HEK293 (cell line): ENCODE results near the gene ZSCAN22.

ENCODE experiments used
- CTCF ChIP-seq: fragments of 450-650 bp; formaldehyde crosslinking; IDR thresholded peaks from 2 replicates; pipeline ENCODE4 v1.5.1; 2016; ENCODE audit warnings: missing biosample characterization, missing genetic modification characterization
- KLF1 ChIP-seq: fragments of 450-650 bp; formaldehyde crosslinking; IDR thresholded peaks from 2 replicates; pipeline ENCODE4 v1.5.1; 2016; ENCODE audit warnings: missing biosample characterization, missing genetic modification characterization
- PRDM6 ChIP-seq: fragments of 450-650 bp; formaldehyde crosslinking; IDR thresholded peaks from 2 replicates; pipeline ENCODE4 v1.5.1; 2017; ENCODE audit warnings: missing biosample characterization, missing genetic modification characterization
- REPIN1 ChIP-seq: fragments of 450-650 bp; formaldehyde crosslinking; IDR thresholded peaks from 2 replicates; pipeline ENCODE4 v1.5.1; 2017; ENCODE audit warnings: missing biosample characterization, missing genetic modification characterization, low read depth
- SCRT1 ChIP-seq: fragments of 450-650 bp; formaldehyde crosslinking; IDR thresholded peaks from 2 replicates; pipeline ENCODE4 v1.5.1; 2016; ENCODE audit warnings: missing biosample characterization, missing genetic modification characterization, borderline replicate concordance
- ZBTB21 ChIP-seq: fragments of 450-650 bp; formaldehyde crosslinking; IDR thresholded peaks from 2 replicates; pipeline ENCODE4 v1.5.1; 2017; ENCODE audit warnings: missing biosample characterization, missing genetic modification characterization
- ZEB2 ChIP-seq: fragments of 450-650 bp; formaldehyde crosslinking; IDR thresholded peaks from 2 replicates; pipeline ENCODE4 v1.5.1; 2016; ENCODE audit warnings: missing biosample characterization, missing genetic modification characterization
- ZIC2 ChIP-seq: fragments of 450-650 bp; formaldehyde crosslinking; IDR thresholded peaks from 2 replicates; pipeline ENCODE4 v1.5.1; 2016; ENCODE audit warnings: missing biosample characterization, missing genetic modification characterization
- ZNF112 ChIP-seq: fragments of 450-650 bp; formaldehyde crosslinking; IDR thresholded peaks from 2 replicates; pipeline ENCODE4 v1.5.0; 2017; ENCODE audit warnings: missing biosample characterization, missing genetic modification characterization
- ZNF155 ChIP-seq: fragments of 450-650 bp; formaldehyde crosslinking; IDR thresholded peaks from 2 replicates; pipeline ENCODE4 v1.5.1; 2016; ENCODE audit warnings: missing biosample characterization, missing genetic modification characterization
- ZNF202 ChIP-seq: fragments of 450-650 bp; formaldehyde crosslinking; IDR thresholded peaks from 2 replicates; pipeline ENCODE4 v1.5.1; 2016; ENCODE audit warnings: missing biosample characterization, missing genetic modification characterization, borderline replicate concordance
- ZNF23 ChIP-seq: fragments of 450-650 bp; formaldehyde crosslinking; IDR thresholded peaks from 2 replicates; pipeline ENCODE4 v1.5.1; 2016; ENCODE audit warnings: missing biosample characterization, missing genetic modification characterization, borderline replicate concordance
- ZNF239 ChIP-seq: fragments of 450-650 bp; formaldehyde crosslinking; IDR thresholded peaks from 2 replicates; pipeline ENCODE4 v1.5.1; 2016; ENCODE audit warnings: missing biosample characterization, missing genetic modification characterization
- ZNF311 ChIP-seq: fragments of 450-650 bp; formaldehyde crosslinking; IDR thresholded peaks from 2 replicates; pipeline ENCODE4 v1.5.1; 2017; ENCODE audit warnings: missing biosample characterization, missing genetic modification characterization, borderline replicate concordance
- ZNF350 ChIP-seq: fragments of 450-650 bp; formaldehyde crosslinking; IDR thresholded peaks from 2 replicates; pipeline ENCODE4 v1.5.0; 2017; ENCODE audit warnings: missing biosample characterization, mild to moderate bottlenecking, missing genetic modification characterization
- ZNF362 ChIP-seq: fragments of 450-650 bp; formaldehyde crosslinking; IDR thresholded peaks from 2 replicates; pipeline ENCODE4 v1.5.1; 2016; ENCODE audit warnings: missing biosample characterization, missing genetic modification characterization
- ZNF366 ChIP-seq: fragments of 450-650 bp; formaldehyde crosslinking; conservative IDR thresholded peaks from 2 replicates; pipeline ENCODE4 v1.5.1; 2016; ENCODE audit warnings: missing biosample characterization, missing genetic modification characterization
- ZNF423 ChIP-seq: fragments of 450-650 bp; formaldehyde crosslinking; IDR thresholded peaks from 2 replicates; pipeline ENCODE4 v1.5.1; 2016; ENCODE audit warnings: missing biosample characterization, missing genetic modification characterization
- ZNF530 ChIP-seq: fragments of 450-650 bp; formaldehyde crosslinking; IDR thresholded peaks from 2 replicates; pipeline ENCODE4 v1.5.1; 2016; ENCODE audit warnings: low read depth, missing biosample characterization, missing genetic modification characterization
- ZNF549 ChIP-seq: fragments of 450-650 bp; IDR thresholded peaks from 2 replicates; pipeline ENCODE4 v1.5.1; 2018; ENCODE audit warnings: missing biosample characterization, missing genetic modification characterization, mild to moderate bottlenecking, inconsistent platforms, moderate library complexity
- ZNF561 ChIP-seq: fragments of 450-650 bp; IDR thresholded peaks from 2 replicates; pipeline ENCODE4 v1.5.1; 2018; ENCODE audit warnings: missing biosample characterization, missing genetic modification characterization, borderline replicate concordance
- ZNF658 ChIP-seq: fragments of 450-650 bp; formaldehyde crosslinking; IDR thresholded peaks from 2 replicates; pipeline ENCODE4; 2016; ENCODE audit warnings: missing biosample characterization, missing genetic modification characterization
- ZNF660 ChIP-seq: fragments of 450-650 bp; IDR thresholded peaks from 2 replicates; pipeline ENCODE4 v1.5.1; 2018; ENCODE audit warnings: missing biosample characterization, mild to moderate bottlenecking, missing genetic modification characterization
- ZNF792 ChIP-seq: fragments of 450-650 bp; formaldehyde crosslinking; IDR thresholded peaks from 2 replicates; pipeline ENCODE4 v1.5.1; 2016; ENCODE audit warnings: missing biosample characterization, missing genetic modification characterization
- ZNF837 ChIP-seq: fragments of 450-650 bp; formaldehyde crosslinking; IDR thresholded peaks from 2 replicates; pipeline ENCODE4 v1.5.1; 2016; ENCODE audit warnings: missing biosample characterization, missing genetic modification characterization
- TF ChIP-seq, protein P1 (sequence below): fragments of 450-650 bp; formaldehyde crosslinking; IDR thresholded peaks from 2 replicates; pipeline ENCODE4 v1.5.1; 2016; ENCODE audit warnings: missing biosample characterization, missing genetic modification characterization
- TF ChIP-seq, protein P2 (sequence below): fragments of 450-650 bp; formaldehyde crosslinking; IDR thresholded peaks from 2 replicates; pipeline ENCODE4 v1.5.0; 2017; ENCODE audit warnings: missing biosample characterization, missing genetic modification characterization, borderline replicate concordance

The ZSCAN22 gene

DNA sequence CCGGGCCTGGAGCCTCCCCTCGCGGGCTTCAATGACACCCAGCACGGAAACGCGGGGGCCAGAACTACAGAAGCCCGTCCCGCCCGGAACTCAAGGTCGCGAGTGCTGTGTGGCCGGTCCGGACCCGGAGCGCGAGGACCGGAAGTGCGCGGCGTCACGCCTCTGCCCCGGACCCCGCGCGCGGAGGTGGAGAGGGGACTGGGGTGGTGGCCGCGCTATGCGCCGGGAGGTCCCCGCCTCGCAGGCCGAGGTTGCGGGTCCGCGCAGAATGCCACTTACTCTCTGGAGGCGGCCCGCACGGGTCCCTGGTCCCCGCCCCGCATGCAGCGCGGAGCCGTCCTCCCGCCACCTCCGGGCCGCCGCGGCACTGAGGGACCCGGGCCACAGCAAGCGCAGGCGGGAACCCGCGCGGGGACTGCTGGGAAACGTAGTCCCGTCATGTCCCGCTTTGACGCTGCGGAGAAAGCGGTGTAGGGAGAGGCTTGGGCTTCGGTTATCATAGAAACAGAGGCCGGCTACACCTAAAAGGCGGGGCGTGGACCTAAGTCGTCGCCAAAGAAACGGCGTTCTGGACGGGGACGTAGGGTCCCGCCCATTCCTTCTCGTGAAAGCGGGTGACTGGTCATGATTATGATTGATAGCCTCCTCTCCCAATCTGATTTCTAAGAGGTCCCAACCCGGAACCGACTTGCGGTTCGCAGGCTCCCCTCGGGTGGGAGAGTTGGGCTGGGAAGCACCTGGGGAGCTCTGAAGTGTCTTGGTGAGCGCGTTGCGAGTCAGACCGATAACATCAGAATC lies 54.1 kb downstream of the ZSCAN22 start, which contains the start of gene ZNF837 (continued):
- TF ChIP-seq KLF1 (tag by site-specific recombination), result peak; percentile 83
- TF ChIP-seq ZNF660 (tag by site-specific recombination), result peak; percentile 98
- 0 out of 2 replicates have a peak, but pooled peaks have one; percentile 64 for TF ChIP-seq ZNF792 (tag by site-specific recombination)
- TF ChIP-seq PRDM6 (tag by site-specific recombination), result no peak; the same call in 1 of the 2 replicates
- TF ChIP-seq REPIN1 (tag by site-specific recombination), result peak; percentile 94; the same call in 1 of the 2 replicates
- no peak; the same call in 1 of the 2 replicates for TF ChIP-seq CTCF (tag by site-specific recombination)
- TF ChIP-seq, protein P1, sequence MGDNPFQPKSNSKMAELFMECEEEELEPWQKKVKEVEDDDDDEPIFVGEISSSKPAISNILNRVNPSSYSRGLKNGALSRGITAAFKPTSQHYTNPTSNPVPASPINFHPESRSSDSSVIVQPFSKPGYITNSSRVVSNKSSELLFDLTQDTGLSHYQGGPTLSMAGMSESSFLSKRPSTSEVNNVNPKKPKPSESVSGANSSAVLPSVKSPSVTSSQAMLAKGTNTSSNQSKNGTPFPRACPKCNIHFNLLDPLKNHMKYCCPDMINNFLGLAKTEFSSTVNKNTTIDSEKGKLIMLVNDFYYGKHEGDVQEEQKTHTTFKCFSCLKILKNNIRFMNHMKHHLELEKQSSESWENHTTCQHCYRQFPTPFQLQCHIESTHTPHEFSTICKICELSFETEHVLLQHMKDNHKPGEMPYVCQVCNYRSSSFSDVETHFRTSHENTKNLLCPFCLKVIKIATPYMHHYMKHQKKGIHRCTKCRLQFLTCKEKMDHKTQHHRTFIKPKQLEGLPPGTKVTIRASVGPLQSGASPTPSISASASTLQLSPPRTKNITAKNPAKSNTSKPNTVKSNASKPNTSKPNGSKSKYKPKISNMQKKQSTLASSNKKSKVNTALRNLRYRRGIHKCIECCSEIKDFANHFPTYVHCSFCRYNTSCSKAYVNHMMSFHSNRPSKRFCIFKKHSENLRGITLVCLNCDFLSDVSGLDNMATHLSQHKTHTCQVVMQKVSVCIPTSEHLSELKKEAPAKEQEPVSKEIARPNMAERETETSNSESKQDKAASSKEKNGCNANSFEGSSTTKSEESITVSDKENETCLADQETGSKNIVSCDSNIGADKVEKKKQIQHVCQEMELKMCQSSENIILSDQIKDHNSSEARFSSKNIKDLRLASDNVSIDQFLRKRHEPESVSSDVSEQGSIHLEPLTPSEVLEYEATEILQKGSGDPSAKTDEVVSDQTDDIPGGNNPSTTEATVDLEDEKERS (tag by site-specific recombination), result 0 out of 2 replicates have a peak, but pooled peaks have one; percentile 52
- TF ChIP-seq ZNF549 (tag by site-specific recombination), result peak; percentile 52; the same call in 1 of the 2 replicates
- TF ChIP-seq ZNF350 (tag by site-specific recombination), result peak; percentile 31; the same call in 1 of the 2 replicates
- no peak for TF ChIP-seq ZNF202 (tag by site-specific recombination)
- 0 out of 2 replicates have a peak, but pooled peaks have one; percentile 67 for TF ChIP-seq ZNF837 (tag by site-specific recombination)
- no peak for TF ChIP-seq SCRT1 (tag by site-specific recombination)
- no peak for TF ChIP-seq ZNF155 (tag by site-specific recombination)
- TF ChIP-seq ZNF658 (tag by site-specific recombination), result no peak; the same call in 1 of the 2 replicates
- TF ChIP-seq ZBTB21 (tag by site-specific recombination), result peak; percentile 69; the same call in 1 of the 2 replicates
- no peak for TF ChIP-seq ZNF311
- TF ChIP-seq ZNF423 (tag by site-specific recombination), result 0 out of 2 replicates have a peak, but pooled peaks have one; percentile 36
- peak; percentile 99 for TF ChIP-seq ZNF561
- 0 out of 2 replicates have a peak, but pooled peaks have one; percentile 25 for TF ChIP-seq ZNF239 (tag by site-specific recombination)
- peak; percentile 44 for TF ChIP-seq ZIC2
- TF ChIP-seq ZNF530 (tag by site-specific recombination), result no peak
- TF ChIP-seq ZNF112, result no peak
- TF ChIP-seq ZNF366, result no peak
- TF ChIP-seq, protein P2, sequence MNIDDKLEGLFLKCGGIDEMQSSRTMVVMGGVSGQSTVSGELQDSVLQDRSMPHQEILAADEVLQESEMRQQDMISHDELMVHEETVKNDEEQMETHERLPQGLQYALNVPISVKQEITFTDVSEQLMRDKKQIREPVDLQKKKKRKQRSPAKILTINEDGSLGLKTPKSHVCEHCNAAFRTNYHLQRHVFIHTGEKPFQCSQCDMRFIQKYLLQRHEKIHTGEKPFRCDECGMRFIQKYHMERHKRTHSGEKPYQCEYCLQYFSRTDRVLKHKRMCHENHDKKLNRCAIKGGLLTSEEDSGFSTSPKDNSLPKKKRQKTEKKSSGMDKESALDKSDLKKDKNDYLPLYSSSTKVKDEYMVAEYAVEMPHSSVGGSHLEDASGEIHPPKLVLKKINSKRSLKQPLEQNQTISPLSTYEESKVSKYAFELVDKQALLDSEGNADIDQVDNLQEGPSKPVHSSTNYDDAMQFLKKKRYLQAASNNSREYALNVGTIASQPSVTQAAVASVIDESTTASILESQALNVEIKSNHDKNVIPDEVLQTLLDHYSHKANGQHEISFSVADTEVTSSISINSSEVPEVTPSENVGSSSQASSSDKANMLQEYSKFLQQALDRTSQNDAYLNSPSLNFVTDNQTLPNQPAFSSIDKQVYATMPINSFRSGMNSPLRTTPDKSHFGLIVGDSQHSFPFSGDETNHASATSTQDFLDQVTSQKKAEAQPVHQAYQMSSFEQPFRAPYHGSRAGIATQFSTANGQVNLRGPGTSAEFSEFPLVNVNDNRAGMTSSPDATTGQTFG, result peak; percentile 90; the same call in 1 of the 2 replicates
- peak; percentile 87; the same call in 1 of the 2 replicates for TF ChIP-seq ZEB2 (tag by site-specific recombination)
- TF ChIP-seq ZNF23, result 0 out of 2 replicates have a peak, but pooled peaks have one; percentile 29
- no peak for TF ChIP-seq ZNF362
